Testis (tissue), 2 donors: ENCODE data around the gene SEMA6D.

Experiments
- POLR2A ChIP-seq: fragments of 450-650 bp; IDR thresholded peaks from one replicate; pipeline ENCODE4 v1.6.1; 2017; ENCODE audit warnings: antibody characterized with exemption, mild to moderate bottlenecking, moderate library complexity
- TF ChIP-seq, protein P1 (sequence below), 3 experiments: fragments of 450-650 bp in 2 of 3; fragments of 200-600 bp in 1 of 3; sonication (generic) in 1 of 3; IDR thresholded peaks; one replicate each; pipeline ENCODE4 v1.5.1; 2016 to 2019; ENCODE audit warnings: antibody characterized with exemption in 3 of 3, mild to moderate bottlenecking in 2 of 3, moderate library complexity in 1 of 3

DNA sequence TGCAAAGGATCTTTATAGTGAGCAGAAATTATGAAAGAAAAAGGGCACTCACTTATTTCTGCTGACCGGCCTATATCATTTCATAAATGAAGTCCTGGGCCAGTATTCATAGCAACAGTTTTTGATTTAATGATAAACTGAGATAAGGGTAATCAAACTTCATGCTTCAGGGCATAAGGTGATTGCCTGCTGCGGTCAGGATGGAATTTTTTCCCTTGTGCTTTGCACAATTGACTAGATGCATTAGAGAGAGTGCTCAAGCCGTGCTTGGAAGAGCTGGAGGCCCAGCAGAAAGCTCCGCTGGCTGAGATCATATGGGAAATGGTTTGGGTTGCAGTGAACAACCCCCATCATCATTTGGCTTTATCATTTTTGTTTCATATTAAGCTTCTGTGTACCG lies 10.4 kb downstream of the SEMA6D start:
- TF ChIP-seq, protein P1, sequence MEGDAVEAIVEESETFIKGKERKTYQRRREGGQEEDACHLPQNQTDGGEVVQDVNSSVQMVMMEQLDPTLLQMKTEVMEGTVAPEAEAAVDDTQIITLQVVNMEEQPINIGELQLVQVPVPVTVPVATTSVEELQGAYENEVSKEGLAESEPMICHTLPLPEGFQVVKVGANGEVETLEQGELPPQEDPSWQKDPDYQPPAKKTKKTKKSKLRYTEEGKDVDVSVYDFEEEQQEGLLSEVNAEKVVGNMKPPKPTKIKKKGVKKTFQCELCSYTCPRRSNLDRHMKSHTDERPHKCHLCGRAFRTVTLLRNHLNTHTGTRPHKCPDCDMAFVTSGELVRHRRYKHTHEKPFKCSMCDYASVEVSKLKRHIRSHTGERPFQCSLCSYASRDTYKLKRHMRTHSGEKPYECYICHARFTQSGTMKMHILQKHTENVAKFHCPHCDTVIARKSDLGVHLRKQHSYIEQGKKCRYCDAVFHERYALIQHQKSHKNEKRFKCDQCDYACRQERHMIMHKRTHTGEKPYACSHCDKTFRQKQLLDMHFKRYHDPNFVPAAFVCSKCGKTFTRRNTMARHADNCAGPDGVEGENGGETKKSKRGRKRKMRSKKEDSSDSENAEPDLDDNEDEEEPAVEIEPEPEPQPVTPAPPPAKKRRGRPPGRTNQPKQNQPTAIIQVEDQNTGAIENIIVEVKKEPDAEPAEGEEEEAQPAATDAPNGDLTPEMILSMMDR (IDR thresholded peaks at IDR 0.05), result no peak
- no peak for TF ChIP-seq POLR2A
